Pancreas (tissue), 10 donors: Measurements from ENCODE around the gene SLC9C2. TPM values are rescaled to one million over a fixed set of nuclear protein-coding genes. Genes with fewer than 3 reads are reported as not detected.

ENCODE experiments used
- ATAC-seq, 4 donors: fragments of 200-7000 bp; cut with Tn5 transposase; one replicate each; pipeline versions ENCODE4 v1.8.0 to v1.9.1; 2020; ENCODE audit warnings: mild to moderate bottlenecking in 4 of 4, moderate library complexity in 4 of 4
- DNase-seq, 6 donors: peaks; one replicate each; pipeline ENCODE4 v3.0.0-alpha.2; 2020
- FAIRE-seq: peaks from 2 replicates; lab custom pipeline; 2012; peaks lifted over from hg19 to GRCh38; lab: Jason Lieb, UNC
- H3K27ac ChIP-seq, 4 donors: fragments of 200-600 bp; sonication (generic); 1 replicate in 3 of 4; 2 replicates in 1 of 4; pipeline versions ENCODE4 v1.5.0 to v1.8.0; 2020
- H3K27me3 ChIP-seq, 4 donors: fragments of 200-600 bp; one replicate each; pipeline ENCODE4 v1.8.0; 2021
- H3K36me3 ChIP-seq, 3 donors: fragments of 200-600 bp; sonication (generic) in 1 of 3; one replicate each; pipeline versions ENCODE4 v1.5.0 to v1.8.0; 2020 to 2021
- H3K4me1 ChIP-seq, 3 donors: fragments of 200-600 bp; one replicate each; pipeline ENCODE4 v1.8.0; 2021
- H3K4me3 ChIP-seq, 4 donors: fragments of 200-600 bp; sonication (generic) in 2 of 4; one replicate each; pipeline versions ENCODE4 v1.5.0 to v1.8.0; 2020 to 2021
- H3K9me3 ChIP-seq, 4 donors: fragments of 200-600 bp; one replicate each; pipeline ENCODE4 v1.8.0; 2021
- WGBS, 2 donors: extraction: QIAGEN DNeasy Blood & Tissue Kit; methylation state at CpG; one replicate each; pipeline ENCODE4 v1.1.7; 2013; 5-methylcytosine and 5-hydroxymethylcytosine counted together
- intact Hi-C, 3 donors: fragments of 100-400 bp; cut with DNase I; formaldehyde crosslinking; loops; one replicate each; pipeline versions ENCODE4 v1.11.1 to v1.14.2; 2022
- polyA plus RNA-seq, 2 donors: library from polyadenylated mRNA; stranded (reverse); fragments of 200-250 nt; gene quantifications; one replicate each; pipeline ENCODE4 v1.2.3, GENCODE V29; 2013
- total RNA-seq, 6 donors: library from RNA; stranded (reverse); fragmentation: NEBNext Ultra II Directional in 4 of 6; extraction: Animal tissue kit (Norgen Biotek cat#: 25700) in 4 of 6; gene quantifications; one replicate each; pipeline versions ENCODE4 v1.2.1 to v1.2.4, GENCODE V29; 2021 to 2023
- TF ChIP-seq, protein P1 (sequence below), 4 donors: fragments of 200-600 bp; sonication (generic) in 3 of 4; IDR thresholded peaks; one replicate each; pipeline versions ENCODE4 v1.5.0 to v1.8.0; 2021; ENCODE audit warnings: antibody characterized with exemption in 4 of 4
- donor health status: healthy with polysubstance abuse.
- donor health status: DM: no; HTN: no; CAD: no; lungs with moderate emphysema.
- donor health status: DM: no; HTN: no; CAD: no.
- donor health status: control.
- donor health status: control.
- donor health status: Bipolar disorder and iron deficiency.
- donor health status: DM: yes; HTN: yes; CAD: no.
- donor health status: DM: no; HTN: no; CAD: no.
- donor health status: DM: no; HTN: no; CAD: no.
- donor health status: DM: yes; HTN: yes; CAD: no.

The SLC9C2 gene
- total and polyA plus RNA-seq, 8 donors = 0.06 to 0.28 (median 0.17) TPM; not detected in 3

- WGBS, 2 donors = 82 to 87% methylated on average over 6 of the region's 6 CpGs
- Histone ChIP-seq H3K36me3 (no peaks in the 10 kb centered on the region), H3K9me3 (no peaks in the 10 kb centered on the region), H3K27ac (no peak overlapping the region), H3K27me3 (no peaks in the 10 kb centered on the region), H3K4me1 (no peaks in the 10 kb centered on the region), H3K4me3 (no peak overlapping the region)
- TF ChIP-seq, protein P1, sequence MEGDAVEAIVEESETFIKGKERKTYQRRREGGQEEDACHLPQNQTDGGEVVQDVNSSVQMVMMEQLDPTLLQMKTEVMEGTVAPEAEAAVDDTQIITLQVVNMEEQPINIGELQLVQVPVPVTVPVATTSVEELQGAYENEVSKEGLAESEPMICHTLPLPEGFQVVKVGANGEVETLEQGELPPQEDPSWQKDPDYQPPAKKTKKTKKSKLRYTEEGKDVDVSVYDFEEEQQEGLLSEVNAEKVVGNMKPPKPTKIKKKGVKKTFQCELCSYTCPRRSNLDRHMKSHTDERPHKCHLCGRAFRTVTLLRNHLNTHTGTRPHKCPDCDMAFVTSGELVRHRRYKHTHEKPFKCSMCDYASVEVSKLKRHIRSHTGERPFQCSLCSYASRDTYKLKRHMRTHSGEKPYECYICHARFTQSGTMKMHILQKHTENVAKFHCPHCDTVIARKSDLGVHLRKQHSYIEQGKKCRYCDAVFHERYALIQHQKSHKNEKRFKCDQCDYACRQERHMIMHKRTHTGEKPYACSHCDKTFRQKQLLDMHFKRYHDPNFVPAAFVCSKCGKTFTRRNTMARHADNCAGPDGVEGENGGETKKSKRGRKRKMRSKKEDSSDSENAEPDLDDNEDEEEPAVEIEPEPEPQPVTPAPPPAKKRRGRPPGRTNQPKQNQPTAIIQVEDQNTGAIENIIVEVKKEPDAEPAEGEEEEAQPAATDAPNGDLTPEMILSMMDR (IDR thresholded peaks at IDR 0.05) = no peak
- ATAC-seq (no peak), DNase-seq (no peak), FAIRE-seq (no peak)
- intact Hi-C loops = no loop called here
These were observed 48.2 kb downstream of the SLC9C2 start for GRCh38 chr1:173554541-173555250.

GRCh38 chr1:173554089-173554488 lies 48.8 kb downstream of the SLC9C2 start:
- FAIRE-seq = no peak
- H3K4me1 ChIP-seq = no peaks in the 10 kb centered on the region

DNA sequence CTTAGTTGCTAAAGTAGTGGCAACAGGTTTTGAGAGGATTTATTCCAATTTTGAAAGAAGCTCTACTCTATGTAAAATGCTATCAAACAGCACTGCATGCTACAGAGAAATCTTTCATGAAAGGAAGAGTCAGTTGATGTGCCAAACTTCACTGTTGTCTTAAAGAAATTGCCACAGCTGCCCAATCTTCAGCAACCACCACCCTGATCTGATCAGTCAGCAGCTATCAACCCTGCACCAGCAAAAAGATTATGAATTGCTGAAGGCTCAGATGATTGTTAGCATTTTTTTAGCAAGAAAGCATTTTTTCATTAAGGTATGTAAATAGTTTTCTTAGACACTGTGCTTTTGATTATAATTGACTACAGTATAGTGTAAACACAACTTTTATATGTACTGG lies 49.6 kb downstream of the SLC9C2 start:
- FAIRE-seq = no peak
- TF ChIP-seq, protein P1 (IDR thresholded peaks at IDR 0.05) = no peak
- no peak for DNase-seq
- intact Hi-C loops = no loop called here
- no peak for ATAC-seq
- Histone ChIP-seq H3K9me3 (no peaks in the 10 kb centered on the region), H3K4me3 (no peak overlapping the region), H3K36me3 (no peaks in the 10 kb centered on the region), H3K27me3 (no peaks in the 10 kb centered on the region), H3K27ac (no peak overlapping the region), H3K4me1 (no peaks in the 10 kb centered on the region)

More at GRCh38 chr1:173554089-173554488, 48.8 kb downstream of the SLC9C2 start:
- intact Hi-C loops = no loop called here
- TF ChIP-seq, protein P1 (IDR thresholded peaks at IDR 0.05) = no peak
- no peak overlapping the region for H3K4me3 ChIP-seq
- no peaks in the 10 kb centered on the region for H3K36me3 ChIP-seq
- 72 to 90% methylated on average over 4 of the region's 4 CpGs for WGBS, 2 donors
- H3K27ac ChIP-seq = no peak overlapping the region
- ATAC-seq = no peak
- no peaks in the 10 kb centered on the region for H3K27me3 ChIP-seq
- no peaks in the 10 kb centered on the region for H3K9me3 ChIP-seq
- no peak for DNase-seq

- DNase-seq (no peak), ATAC-seq (no peak), FAIRE-seq (no peak)
- TF ChIP-seq, protein P1 (IDR thresholded peaks at IDR 0.05) = no peak
- WGBS, 2 donors = 73 to 89% methylated on average over 3 of the region's 3 CpGs
- intact Hi-C loops = no loop called here
- no peak overlapping the region for H3K27ac ChIP-seq
- H3K36me3 ChIP-seq = no peaks in the 10 kb centered on the region
- H3K9me3 ChIP-seq = no peaks in the 10 kb centered on the region
- H3K4me3 ChIP-seq = no peak overlapping the region
- H3K27me3 ChIP-seq = no peaks in the 10 kb centered on the region
- no peaks in the 10 kb centered on the region for H3K4me1 ChIP-seq
These were observed 51.2 kb downstream of the SLC9C2 start for GRCh38 chr1:173551699-173552098.

DNA sequence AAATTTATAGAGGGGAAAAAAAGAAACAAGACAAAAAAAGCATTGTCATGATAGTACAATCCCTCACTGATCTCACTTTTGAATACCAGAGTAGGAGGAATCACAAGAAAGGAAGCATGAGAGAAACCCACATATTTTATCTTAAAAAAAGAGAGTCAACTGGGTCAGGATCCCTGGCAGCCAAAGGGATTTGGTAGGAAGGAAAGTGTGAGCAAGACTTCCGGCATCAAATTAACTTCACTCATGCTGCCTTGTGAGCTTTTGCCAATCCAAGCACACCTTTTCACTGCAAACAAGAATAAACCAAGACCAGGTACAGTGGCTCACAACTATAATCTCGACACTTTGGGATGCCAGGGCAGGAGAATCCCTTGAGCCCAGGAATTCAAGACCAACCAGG lies 53.1 kb downstream of the SLC9C2 start:
- no peak overlapping the region for H3K27ac ChIP-seq
- TF ChIP-seq, protein P1 (IDR thresholded peaks at IDR 0.05) = no peak
- ATAC-seq = no peak
- H3K36me3 ChIP-seq = no peaks in the 10 kb centered on the region
- H3K4me1 ChIP-seq = no peaks in the 10 kb centered on the region
- no peak for FAIRE-seq
- no peaks in the 10 kb centered on the region for H3K27me3 ChIP-seq
- intact Hi-C loops = no loop called here
- H3K4me3 ChIP-seq = no peak overlapping the region
- no peaks in the 10 kb centered on the region for H3K9me3 ChIP-seq
- WGBS, 2 donors = 81 to 82% methylated on average over 2 of the region's 2 CpGs
- DNase-seq = no peak
